HG03575 (cell line): Measurements from ENCODE around the gene SAP130.
A peak's percentile ranks its signal among the peaks of the same experiment; 100 is the strongest.

Source experiments
- ATAC-seq: cut with Tn5 transposase; IDR thresholded peaks from one replicate; pipeline ENCODE4 v1.9.1; 2021; ENCODE audit not compliant: unreplicated experiment, insufficient number of reproducible peaks, low FRiP score; ENCODE audit errors: extremely low read depth

Gene SAP130

DNA sequence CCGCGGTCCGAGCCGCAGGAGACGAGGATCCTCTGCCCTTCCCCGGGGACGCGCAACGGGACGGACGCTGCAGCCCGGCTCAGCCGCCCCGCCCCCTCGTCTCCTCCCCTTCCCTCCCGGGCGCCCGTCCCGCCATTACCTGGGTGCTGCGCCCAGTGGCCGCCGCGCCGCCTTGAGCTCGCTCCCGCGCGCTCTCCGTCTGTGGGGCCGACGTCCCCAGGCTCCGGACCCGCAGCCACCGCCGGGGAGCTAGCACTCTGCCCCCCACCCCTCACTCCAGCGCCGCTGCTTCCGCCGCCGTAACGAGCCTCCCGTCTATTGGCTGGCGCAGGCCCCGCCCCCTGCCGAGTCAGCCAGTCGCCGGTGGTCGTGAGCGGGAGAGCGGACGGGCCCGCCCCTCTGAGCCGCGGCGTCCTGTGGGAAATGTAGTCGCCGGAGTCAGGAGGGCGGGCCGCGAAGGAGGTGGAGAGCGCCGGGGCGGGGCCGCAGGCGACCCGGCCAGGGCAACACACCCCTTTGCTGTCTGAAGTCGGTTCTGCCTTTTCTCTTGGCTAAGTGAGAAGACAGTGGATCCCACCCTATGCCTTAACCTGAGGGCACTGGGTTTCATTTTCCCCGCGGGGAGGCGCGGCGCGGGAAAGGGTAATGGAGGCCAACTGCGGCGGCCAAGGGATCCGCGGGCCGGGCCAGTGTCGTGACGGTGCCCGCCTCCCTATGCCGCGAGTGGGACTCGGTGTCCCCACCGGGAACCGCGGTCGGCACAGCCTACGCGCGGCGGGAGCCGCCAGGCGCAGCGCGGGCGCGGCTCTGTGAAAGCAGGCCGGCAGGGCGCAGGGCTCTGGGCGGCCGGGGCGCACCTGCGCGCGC is at the start of gene SAP130:
Gene SAP130, minus strand, starts transcription at position 259 of the 867 bp plus-strand sequence. CDS start 1,767 bp downstream, outside the sequence.
- peak; percentile 57 for ATAC-seq

DNA sequence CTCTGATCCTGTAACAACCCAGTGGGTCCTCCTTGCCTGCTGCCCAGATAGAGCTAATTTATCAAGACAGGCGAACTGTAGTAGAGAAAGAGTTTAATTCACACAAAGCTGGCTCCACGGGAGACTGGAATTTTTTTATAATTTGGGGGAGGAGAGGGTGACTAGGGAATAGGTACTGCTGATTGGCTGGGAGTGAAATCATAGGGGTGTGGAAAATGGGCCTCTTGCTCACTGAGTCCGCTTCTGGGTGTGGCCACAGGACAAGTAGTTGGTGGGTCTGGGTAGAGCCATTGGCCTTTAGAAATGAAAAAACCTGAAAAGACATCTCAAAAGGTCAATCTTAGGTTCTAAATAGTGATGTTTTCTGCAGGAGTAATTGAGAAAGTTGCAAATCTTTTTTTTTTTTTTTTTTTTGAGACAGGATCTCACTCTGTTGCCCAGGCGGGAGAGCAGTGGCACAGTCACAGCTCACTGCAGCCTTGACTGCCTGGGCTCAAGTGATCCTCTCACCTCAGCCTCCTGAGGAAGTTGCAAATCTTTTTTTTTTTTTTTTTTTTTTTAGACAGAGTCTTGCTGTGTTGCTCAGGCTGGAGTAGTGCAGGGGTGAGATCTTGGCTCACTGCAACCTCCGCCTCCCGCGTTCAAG is 48.7 kb upstream of the SAP130 start:
- ATAC-seq = no peak

DNA sequence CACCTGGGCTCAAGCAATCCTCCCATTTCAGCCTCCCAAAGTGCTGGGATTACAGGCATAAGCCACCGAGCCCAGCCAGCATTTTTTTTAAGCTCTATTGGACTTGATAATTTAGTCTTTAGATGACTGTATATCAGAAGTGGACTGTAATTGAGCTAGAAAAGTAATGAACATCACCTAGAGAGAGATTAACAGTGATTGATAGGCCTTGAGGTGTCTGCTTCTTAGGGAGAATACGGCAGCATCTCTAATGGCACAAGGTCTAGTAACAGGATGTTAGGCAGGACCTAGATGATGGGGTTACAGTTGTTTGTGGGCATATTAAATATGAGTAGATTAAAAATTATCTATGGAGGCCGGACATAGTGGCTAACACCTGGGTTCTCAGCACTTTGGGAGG is 45.4 kb upstream of the SAP130 start:
- ATAC-seq = no peak

DNA sequence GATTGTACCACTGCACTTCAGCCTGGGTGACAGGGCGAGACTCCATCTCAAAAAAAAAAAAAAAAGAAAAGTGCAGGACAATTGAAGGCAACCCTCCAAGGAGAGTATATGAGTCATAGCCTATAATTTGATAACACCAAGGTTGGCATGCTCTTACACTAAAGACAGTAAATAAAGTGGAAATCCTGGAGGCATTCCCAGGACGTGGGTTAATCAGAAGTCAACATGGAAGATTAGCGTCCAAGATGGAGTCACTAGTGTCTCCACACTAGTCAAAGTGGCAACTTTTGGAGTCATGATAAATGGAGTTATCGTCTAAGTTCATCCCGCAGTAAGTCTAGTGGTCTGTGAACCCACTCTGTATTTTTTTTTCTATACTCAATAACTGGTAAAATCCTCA is 41.9 kb upstream of the SAP130 start:
- ATAC-seq = no peak

DNA sequence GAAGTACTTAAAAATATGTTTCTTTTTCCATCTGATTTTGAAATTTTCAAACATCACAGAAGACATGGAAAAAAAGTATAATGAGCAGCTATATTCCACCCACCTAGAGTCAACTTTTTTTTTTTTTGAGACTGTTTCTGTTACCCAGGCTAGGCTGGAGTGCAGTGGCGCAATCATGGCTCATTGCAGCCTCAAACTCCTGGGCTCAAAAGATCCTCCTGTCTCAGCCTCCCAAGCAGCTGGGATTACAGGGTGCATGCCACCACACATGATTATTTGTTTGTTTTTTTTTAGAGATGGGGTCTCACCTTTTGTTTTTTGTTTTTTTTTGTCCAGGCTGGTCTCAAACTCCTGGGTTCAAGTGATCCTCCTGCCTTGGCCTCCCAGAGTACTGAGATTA is 36.5 kb upstream of the SAP130 start:
- no peak for ATAC-seq

DNA sequence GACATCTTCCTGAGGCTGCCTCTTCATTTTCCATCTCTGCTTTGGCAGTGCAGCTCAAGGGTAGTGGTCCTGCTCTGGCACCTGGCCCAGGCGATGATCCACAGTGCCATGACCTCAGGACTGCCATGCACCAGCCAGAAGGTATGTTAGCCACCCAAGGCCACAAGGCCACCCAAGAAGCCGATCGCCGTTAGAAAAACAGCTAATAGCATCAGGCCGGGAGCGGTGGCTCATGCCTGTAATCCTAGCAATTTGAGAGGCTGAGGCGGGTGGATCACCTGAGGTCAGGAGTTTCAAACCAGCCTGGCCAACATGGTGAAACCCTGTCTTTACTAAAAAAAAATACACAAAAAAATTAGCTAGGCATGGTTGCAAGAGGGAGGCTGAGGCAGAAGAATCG is 34.7 kb upstream of the SAP130 start:
- no peak for ATAC-seq

DNA sequence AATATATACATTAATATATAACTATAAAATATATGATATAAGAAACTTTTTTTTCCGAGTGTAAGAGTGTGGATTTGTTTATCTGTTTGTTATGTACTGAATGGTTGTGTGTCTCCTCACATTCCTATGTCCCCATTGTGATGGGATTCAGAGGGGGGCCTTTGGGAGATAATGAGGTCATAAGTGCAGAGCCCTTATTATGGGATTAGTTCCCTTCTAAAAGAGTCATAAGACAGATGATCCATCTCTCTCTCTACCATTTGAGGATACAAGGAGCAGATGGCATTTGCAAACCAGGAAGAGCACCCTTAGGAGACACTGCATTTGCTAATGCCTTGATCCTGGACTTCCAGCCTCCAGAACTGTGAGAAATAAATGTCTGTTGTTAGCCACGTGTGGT is 30.3 kb upstream of the SAP130 start:
- no peak for ATAC-seq

DNA sequence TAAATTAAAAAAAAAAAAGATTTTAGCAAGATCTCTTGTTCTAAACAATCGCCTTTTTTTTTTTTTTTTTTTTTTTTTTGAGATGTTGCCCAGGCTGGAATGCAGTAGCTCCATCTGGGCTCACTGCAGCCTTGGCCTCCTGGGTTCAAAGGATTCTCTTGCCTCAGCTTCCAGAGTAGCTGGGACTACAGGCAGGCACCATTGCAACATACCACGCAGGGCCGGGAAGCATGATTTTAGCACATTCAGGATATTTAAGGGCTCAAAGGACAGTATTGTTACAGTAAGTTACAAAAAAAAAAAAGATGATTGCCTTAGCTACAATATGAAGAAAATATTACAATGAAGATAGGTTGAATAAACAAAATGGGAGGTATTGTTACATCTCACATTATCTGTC is 29.5 kb upstream of the SAP130 start:
- ATAC-seq = no peak

DNA sequence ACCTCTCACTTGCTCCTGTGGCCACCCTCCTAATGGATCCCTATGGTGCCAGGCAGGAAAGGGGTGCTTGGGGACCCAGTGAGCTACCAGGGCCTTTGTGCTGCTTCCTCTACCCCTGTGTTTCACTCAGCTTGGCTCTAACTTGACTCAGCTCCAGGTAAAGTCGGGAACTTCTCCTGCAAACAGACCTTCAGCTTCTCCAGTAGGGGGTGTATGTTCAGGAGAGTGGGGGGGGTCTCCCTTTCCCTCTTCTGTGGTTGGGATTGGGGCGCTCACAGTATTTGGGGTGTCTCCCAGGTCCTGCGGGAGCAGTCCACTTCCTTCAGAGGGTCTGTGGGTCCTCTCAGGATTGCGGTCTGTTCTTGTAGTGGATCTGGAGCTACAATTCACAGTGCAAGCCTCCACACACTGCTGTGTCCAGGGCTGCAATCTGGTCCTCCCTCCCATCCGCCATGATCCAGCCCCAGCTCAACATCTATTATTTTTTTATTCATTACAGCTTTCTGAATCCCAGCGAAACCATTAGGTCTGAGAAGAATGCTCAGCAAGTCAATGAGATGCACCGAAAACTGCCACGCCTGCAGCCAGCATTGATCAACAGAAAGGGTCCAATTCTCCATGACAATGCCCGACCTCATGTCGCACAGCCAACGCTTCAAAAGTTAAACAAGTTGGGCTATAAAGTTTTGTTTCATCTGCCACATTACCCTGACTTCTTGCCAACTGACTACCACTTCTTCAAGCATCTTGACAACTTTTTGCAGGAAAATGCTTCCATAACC is 26.4 kb upstream of the SAP130 start:
- ATAC-seq = no peak

DNA sequence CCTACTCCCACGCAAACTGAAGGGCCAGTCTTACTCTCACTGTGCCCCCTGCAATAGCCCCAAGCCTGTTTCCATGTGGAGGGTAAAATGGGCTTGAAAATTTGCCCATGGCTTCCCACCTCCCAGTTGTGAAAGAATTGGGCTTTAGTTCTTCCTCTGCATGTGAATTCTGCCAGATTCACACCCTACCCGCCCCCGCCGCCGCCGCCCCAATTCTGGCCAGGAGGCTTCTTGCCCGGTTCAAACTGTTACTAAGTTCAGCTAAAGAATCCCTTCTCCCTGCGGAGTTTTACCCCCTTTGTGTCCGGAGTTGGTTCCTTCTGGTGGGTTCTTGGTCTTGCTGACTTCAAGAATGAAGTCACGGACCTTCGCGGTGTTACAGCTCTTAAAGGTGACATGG is 25.5 kb upstream of the SAP130 start:
- ATAC-seq = no peak

DNA sequence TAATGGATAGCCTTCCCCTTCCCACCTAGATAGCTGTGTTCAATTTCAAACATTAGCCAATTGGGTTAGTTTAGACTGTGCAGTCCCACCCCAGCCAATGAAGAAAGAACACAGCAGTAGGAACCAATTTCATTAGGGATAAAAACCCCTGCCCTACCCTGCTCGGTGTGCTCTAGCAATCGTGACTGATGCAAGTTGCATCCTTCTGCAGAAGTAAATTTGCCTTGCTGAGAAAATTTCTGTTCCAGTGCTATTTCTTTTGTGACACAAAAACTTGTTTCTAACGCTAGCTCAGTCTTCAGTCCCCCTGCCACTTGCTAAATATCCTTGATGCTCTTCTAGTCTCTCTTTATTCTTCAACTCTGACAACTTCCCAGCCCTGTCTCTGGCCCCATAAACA is 15.2 kb upstream of the SAP130 start:
- no peak for ATAC-seq

DNA sequence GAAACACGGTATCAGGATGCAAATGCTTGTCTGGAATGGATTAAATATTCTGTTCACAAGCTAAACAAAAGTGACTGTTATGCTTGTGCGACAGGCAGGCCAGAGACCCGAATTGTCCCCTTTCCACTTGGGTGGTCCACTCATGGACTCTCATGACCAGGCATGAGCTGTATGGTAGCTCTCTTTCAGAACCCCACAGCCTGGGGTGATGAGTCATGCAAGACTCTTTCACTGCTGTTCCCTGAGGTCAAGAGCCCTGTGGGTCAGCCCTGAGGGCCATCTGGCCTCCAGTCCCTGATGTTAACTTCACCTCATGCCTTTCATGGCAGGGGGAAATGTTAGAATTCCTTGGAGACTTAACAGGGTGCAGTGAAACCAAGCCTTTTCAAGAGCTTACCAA is 13.7 kb upstream of the SAP130 start:
- no peak for ATAC-seq

DNA sequence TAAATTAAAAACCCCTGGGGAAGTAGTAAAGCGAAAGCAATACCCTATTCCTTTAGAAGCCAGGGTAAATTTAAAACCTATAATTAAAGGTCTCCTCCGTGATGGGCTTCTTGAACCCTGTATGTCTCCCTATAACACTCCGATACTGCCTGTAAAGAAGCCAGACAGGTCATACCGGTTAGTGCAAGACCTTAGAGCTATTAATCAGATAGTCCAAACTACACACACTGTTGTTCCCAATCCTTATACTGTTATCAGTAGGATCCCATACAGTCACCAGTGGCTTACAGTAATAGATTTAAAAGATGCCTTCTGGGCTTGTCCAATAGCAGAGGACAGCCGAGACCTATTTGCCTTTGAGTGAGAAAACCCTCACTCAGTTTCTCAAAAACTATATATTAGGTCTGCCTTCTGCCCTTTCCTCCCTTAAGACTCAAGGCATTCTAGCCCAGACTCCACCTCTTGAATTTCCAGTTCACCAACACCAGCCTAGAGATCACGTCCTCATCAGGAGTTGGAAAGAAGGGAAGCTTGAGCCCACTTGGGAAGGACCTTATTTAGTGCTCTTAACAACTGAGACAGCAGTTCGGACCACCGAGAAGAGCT is 12.4 kb upstream of the SAP130 start:
- ATAC-seq = no peak

DNA sequence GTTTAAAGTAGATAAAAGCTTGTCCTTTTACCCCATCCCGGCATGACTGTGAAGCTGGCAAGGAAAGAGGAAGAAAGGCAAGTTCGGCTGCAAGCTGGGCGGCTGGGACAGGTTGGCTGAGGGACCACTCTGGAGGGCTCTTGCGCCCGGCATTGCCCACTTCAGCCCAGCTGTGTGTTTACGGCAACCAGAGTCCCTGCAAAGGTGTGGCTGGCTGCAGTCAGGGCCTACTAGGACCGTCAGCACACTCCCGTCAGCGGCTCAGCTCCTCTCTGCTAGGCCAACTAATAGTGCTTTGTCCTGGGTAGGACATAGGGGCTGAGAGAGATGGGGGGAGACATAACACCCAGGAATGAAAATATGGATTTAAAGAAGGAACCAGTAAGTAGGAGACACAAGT is 11.7 kb upstream of the SAP130 start:
- ATAC-seq = no peak

DNA sequence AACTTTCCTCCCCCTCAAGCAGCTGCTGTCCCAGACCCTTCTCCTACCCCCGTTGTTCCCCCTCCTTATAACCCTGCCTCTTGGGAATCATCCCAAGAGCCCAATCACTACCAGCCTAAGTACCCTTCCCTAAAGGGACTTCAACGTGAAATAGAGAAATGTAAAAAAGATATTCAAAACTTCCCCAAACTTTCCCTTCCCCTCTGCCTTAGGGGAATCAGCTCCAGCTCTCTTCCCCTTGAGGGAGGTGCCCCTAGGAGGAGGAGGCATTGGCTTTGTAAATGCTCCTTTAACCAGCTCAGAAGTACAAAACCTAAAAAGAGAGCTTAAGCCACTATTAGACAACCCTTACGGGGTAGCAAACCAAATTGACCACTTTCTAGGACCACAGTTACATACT is 10.6 kb upstream of the SAP130 start:
- ATAC-seq = no peak

DNA sequence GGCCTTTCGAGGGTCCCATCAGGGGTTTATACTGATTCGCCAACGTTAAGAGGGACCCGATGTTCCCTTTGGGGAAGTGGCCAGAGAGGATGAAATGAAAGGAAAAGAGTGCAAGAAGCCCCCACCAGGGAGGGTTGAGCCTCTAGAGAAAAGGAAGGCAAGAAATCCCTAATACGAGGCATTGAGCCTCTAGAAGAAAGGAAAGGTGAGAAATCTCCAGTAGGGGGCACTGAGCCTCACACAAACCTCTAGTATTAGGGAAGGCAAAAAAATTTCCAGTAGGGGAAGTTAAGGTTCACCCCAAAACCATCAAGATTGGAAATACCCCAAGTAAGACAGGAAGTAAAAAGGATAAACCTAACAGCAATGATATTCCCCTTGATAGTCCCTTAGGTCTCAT is 9.8 kb upstream of the SAP130 start:
- no peak for ATAC-seq

DNA sequence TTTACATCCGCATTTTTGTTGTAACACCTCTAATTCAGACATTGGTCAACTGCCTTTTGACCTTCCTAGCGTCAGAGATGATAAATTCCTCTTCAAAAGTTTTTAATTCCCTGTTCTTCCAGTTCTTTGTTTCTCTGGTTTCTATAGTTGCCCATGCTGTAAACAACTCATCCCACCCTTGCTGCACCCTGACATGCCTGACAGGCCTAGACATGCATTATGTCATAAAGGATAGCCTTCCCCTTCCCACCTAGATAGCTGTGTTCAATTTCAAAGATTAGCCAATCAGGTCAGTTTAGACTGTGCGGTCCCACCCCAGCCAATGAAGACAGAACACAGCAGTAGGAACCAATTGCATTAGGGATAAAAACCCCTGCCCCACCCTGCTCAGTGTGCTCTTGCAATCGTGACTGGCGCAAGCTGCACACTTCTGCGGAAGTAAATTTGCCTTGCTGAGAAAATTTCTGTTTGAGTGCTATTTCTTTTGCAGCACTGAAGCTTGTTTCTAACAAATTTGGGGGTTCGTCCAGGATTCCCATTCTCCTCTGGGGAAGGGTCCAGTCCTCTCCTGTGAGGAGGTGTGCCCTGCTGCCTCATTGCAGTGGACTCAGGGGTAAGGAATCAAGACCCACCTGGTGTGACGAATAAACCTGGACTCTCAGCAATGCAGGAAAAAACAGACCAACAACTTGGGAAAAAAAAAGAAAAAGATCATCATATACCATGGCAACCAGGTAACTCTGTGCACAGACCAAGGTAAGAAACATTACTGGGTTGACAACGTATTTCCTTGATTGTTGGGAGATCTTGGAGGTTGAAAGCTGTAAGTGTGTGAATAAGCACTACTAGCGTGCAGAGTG is 9.1 kb upstream of the SAP130 start:
- ATAC-seq = no peak

DNA sequence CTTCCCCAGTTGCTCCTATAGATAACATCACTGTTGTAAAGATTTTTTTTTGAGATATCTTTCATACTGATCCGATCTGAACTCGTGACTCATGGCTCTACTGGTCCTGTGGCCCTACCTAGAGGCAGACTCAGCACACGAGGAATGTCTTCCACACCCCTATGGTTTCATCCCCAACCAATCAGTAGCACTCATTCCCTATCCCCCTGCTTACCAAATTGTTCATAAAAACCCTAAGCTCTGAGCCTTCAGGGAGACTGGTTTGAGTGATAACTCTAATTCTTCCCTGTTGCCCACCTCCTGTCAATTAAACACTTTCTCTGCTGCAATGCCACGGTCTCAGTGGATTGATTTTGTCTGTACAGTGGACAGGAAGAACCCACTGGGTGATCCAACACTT is 4.2 kb upstream of the SAP130 start:
- no peak for ATAC-seq

DNA sequence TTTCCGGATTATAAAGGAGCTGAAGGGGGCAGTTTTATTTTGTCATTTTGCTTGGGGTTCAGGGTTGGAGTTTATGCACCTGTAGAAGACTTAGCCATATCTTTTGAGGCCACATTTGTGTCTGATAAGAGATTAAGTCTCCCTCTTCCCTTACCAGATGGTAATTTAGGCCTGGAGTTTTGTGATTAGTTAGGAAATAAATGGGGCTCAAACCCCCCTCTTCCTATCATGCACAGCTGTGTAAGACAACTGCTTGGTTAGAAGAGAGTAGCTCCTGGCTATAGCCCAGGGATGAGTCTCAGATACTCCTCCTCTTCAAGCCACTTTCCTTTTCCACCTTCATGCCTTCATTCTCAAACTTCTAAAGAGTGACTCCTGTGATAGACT is 802 bp upstream of the SAP130 start:
- no peak for ATAC-seq
